GM12878 (cell line): ENCODE measurements around the gene BRICD5. TPM values are rescaled to one million over a fixed set of nuclear protein-coding genes. Genes with fewer than 3 reads are reported as not detected.
A peak's percentile ranks its signal among the peaks of the same experiment; 100 is the strongest.

Source experiments
- ATAC-seq: fragments of 200-7000 bp; cut with Tn5 transposase; 3 replicates; pipeline ENCODE4 v1.9.1; 2020; ENCODE audit warnings: mild to moderate bottlenecking, moderate library complexity
- BruUV-seq: library from RNA; stranded (reverse); fragments of 400-500 nt; replicated peaks from 2 replicates; lab custom pipeline; 2021; lab: Mats Ljungman, UMichigan
- CTCF ChIA-PET: fragments of 300-600 bp; sonication (Branson Sonifier 250); formaldehyde crosslinking; extraction: SDS; loops from one replicate; lab custom pipeline; 2021; ENCODE audit warnings: inconsistent platforms; lab: Yijun Ruan, JAX
- POLR2A ChIA-PET: fragments of 350-600 bp; formaldehyde crosslinking; extraction: SDS; loops from one replicate; lab custom pipeline; 2021; ENCODE audit warnings: inconsistent platforms; lab: Charles Lee
- RAD21 ChIA-PET: fragments of 300-600 bp; sonication (Branson Sonifier 250); formaldehyde crosslinking; loops from one replicate; lab custom pipeline; 2023; ENCODE audit warnings: antibody characterized with exemption; ENCODE audit not compliant: unreplicated experiment; lab: Charles Lee
- SMC1A ChIA-PET: fragments of 300-600 bp; sonication (Branson Sonifier 250); formaldehyde crosslinking; loops from one replicate; lab custom pipeline; 2023; ENCODE audit not compliant: unreplicated experiment, uncharacterized antibody; lab: Charles Lee
- DNase-seq: peaks from one replicate; pipeline ENCODE4 v3.0.0-alpha.2; 2011; ENCODE audit warnings: low read depth, low spot score
- FAIRE-seq: peaks from 3 replicates; lab custom pipeline; 2011; peaks lifted over from hg19 to GRCh38; lab: Jason Lieb, UNC
- H2AFZ ChIP-seq: 2 replicates; pipeline ENCODE4 v1.6.0; 2011; ENCODE audit warnings: low read depth, low read length, control low read depth; ENCODE audit not compliant: control insufficient read depth
- H3K27ac ChIP-seq: 2 replicates; pipeline ENCODE4 v1.5.1; 2011; ENCODE audit warnings: control low read depth; ENCODE audit not compliant: control insufficient read depth, insufficient read depth
- H3K27me3 ChIP-seq, 2 experiments: replicated peaks in 1 of 2; 2 replicates each; pipeline versions ENCODE4 v1.6.0 to v1.6.1; 2011; ENCODE audit warnings: low read length in 1 of 2; ENCODE audit not compliant: control insufficient read depth in 2 of 2, insufficient read depth in 2 of 2
- H3K36me3 ChIP-seq, 2 experiments: 2 replicates each; pipeline ENCODE4 v1.5.1; 2011; ENCODE audit warnings: low read length in 1 of 2; ENCODE audit not compliant: control insufficient read depth in 2 of 2, insufficient read depth in 2 of 2
- H3K4me1 ChIP-seq: 2 replicates; pipeline ENCODE4 v1.6.1; 2011; ENCODE audit warnings: mild to moderate bottlenecking, low read length, moderate library complexity, mixed read lengths; ENCODE audit not compliant: control insufficient read depth, insufficient read depth
- H3K4me2 ChIP-seq: 2 replicates; pipeline ENCODE4 v1.6.0; 2011; ENCODE audit warnings: control low read depth; ENCODE audit not compliant: control insufficient read depth, insufficient read depth
- H3K4me3 ChIP-seq: fragments of 200-600 bp; sonication (generic); 2 replicates; pipeline ENCODE4 v1.5.1; 2016
- H3K79me2 ChIP-seq: 2 replicates; pipeline ENCODE4 v1.6.0; 2011; ENCODE audit warnings: low read length; ENCODE audit not compliant: control insufficient read depth, insufficient read depth
- H3K9ac ChIP-seq: 2 replicates; pipeline ENCODE4 v1.8.0; 2011; ENCODE audit warnings: low read length, control low read depth, mixed read lengths; ENCODE audit not compliant: control insufficient read depth, insufficient read depth
- H3K9me3 ChIP-seq: replicated peaks from 3 replicates; pipeline ENCODE4 v1.5.1; 2011; ENCODE audit warnings: mild to moderate bottlenecking, low read length; ENCODE audit not compliant: control insufficient read depth, insufficient read depth
- H4K20me1 ChIP-seq: 2 replicates; pipeline ENCODE4 v1.6.0; 2011; ENCODE audit not compliant: control insufficient read depth, insufficient read depth
- EGR1 ChIP-seq, 2 experiments: IDR thresholded peaks; 1 replicate in 1 of 2; 2 replicates in 1 of 2; pipeline ENCODE4 v1.6.1; 2011 to 2012; ENCODE audit warnings: low read depth in 2 of 2, low read length in 2 of 2, borderline replicate concordance in 1 of 2, mild to moderate bottlenecking in 1 of 2, moderate library complexity in 1 of 2
- EZH2 ChIP-seq: IDR thresholded peaks from 2 replicates; pipeline ENCODE4 v1.6.1; 2012; ENCODE audit warnings: low read depth, mild to moderate bottlenecking, control low read depth, inconsistent platforms, low read length, borderline replicate concordance; ENCODE audit not compliant: control insufficient read depth
- NR2F1 ChIP-seq: fragments of 450-650 bp; conservative IDR thresholded peaks from 2 replicates; pipeline ENCODE4 v1.6.1; 2017; ENCODE audit warnings: mild to moderate bottlenecking
- RB1 ChIP-seq: fragments of 450-650 bp; formaldehyde crosslinking; IDR thresholded peaks from 2 replicates; pipeline ENCODE4 v1.6.1; 2017; ENCODE audit warnings: mild to moderate bottlenecking, borderline replicate concordance
- SMAD5 ChIP-seq: IDR thresholded peaks from 2 replicates; pipeline ENCODE4 v1.6.1; 2016; ENCODE audit warnings: antibody characterized with exemption, low read depth
- TARDBP ChIP-seq: IDR thresholded peaks from 2 replicates; pipeline ENCODE4 v1.6.1; 2016; ENCODE audit warnings: borderline replicate concordance
- USF2 ChIP-seq: IDR thresholded peaks from 2 replicates; pipeline ENCODE4 v1.6.1; 2011; ENCODE audit warnings: low read depth, low read length, improper control_type of control experiment, borderline replicate concordance
- YY1 ChIP-seq: IDR thresholded peaks from 2 replicates; pipeline ENCODE4 v1.6.1; 2011; ENCODE audit warnings: low read depth, mild to moderate bottlenecking, low read length
- ZNF592 ChIP-seq: fragments of 450-650 bp; IDR thresholded peaks from 2 replicates; pipeline ENCODE4 v1.6.1; 2017; ENCODE audit warnings: mild to moderate bottlenecking, moderate library complexity
- WGBS: methylation state at CpG from one replicate; pipeline ENCODE4 v1.1.6; 2016; ENCODE audit warnings: low lambda C conversion rate; ENCODE audit not compliant: insufficient replicate concordance, insufficient coverage; ENCODE audit errors: missing lambda C conversion rate; 5-methylcytosine and 5-hydroxymethylcytosine counted together
- in situ Hi-C: fragments of 300-500 bp; cut with MboI; formaldehyde crosslinking; loops from 9 replicates; pipeline ENCODE4 v1.14.3; 2018; ENCODE audit warnings: mixed read lengths
- intact Hi-C: fragments of 100-400 bp; cut with micrococcal nuclease; formaldehyde crosslinking; loops from one replicate; pipeline ENCODE4 v1.14.2; 2022; ENCODE audit not compliant: unreplicated experiment
- polyA plus RNA-seq, 11 experiments: library from polyadenylated mRNA; depleted of rRNA in 4 of 11; unstranded in 6 of 11; stranded (reverse) in 5 of 11; fragments of >200 nt; fragmentation: Nextera tagmentation in 4 of 11; fragmentation: Illumina TruSeq in 1 of 11; extraction: Ambion mirVana in 4 of 11; extraction: Trizol in 1 of 11; gene quantifications; 1 replicate in 1 of 11; 2 replicates in 10 of 11; pipeline versions ENCODE4 v1.2.1 to v1.2.3, GENCODE V29; 2011 to 2016; ENCODE audit warnings: inconsistent platforms in 2 of 11, missing spikeins in 2 of 11, low read depth in 1 of 11
- total RNA-seq, 4 experiments: library from RNA; depleted of rRNA in 3 of 4; stranded (reverse); fragments of >200 nt in 3 of 4; fragmentation: Illumina TruSeq in 1 of 4; extraction: Trizol in 1 of 4; gene quantifications; 2 replicates each; pipeline versions ENCODE4 v1.2.1 to v1.2.3, GENCODE V29; 2013 to 2021
- TF ChIP-seq, protein P1 (sequence below): IDR thresholded peaks from 2 replicates; pipeline ENCODE4 v1.6.1; 2012; ENCODE audit warnings: low read length, inconsistent platforms
- TF ChIP-seq, protein P2 (sequence below): fragments of 450-650 bp; conservative IDR thresholded peaks from 2 replicates; pipeline ENCODE4 v1.6.1; 2017; ENCODE audit warnings: mild to moderate bottlenecking, moderate library complexity

The BRICD5 gene
- total and polyA plus RNA-seq, 10 of the 15 experiments (the other 5 are each of a cell fraction or from before 2014, with no cell fraction given), result 0.58 to 11.6 (median 1.5) TPM; not detected in 1

- TF ChIP-seq EZH2, result 0 out of 2 replicates have a peak, but pooled peaks have one; percentile 96
- TF ChIP-seq EGR1 (IDR thresholded peaks at IDR 0.05; ENCODE audit: borderline replicate concordance in 1 of 2, low read depth in 2 of 2, low read length in 2 of 2), result peak in 1 of 2 experiments; percentile 87; a peak in 2 of 3 replicates
- no peak for TF ChIP-seq ZNF592
- peak; percentile 95 for TF ChIP-seq TARDBP
- TF ChIP-seq SMAD5, result no peak
Measured at GRCh38 chr16:2214719-2214968, 4.0 kb upstream of the BRICD5 start, which contains the start of gene PGP (continued).

GRCh38 chr16:2213817-2214718, 3.4 kb upstream of the BRICD5 start:
- DNase-seq (no peak), FAIRE-seq (no peak), ATAC-seq (no peak)
- ChIA-PET CTCF (interaction anchor here (1.0 to 1.5 kb wide), 2 partner anchors 9 to 19 kb away, joined by 3 to 6 read pairs; partner anchors contain the start of gene MLST8), POLR2A (interaction anchor here (0.5 to 1.7 kb wide), 9 partner anchors 8 to 389 kb away, joined by 3 to 11 read pairs (median 5); partner anchors contain the start of genes ECI1, MLST8, NTHL1 and TRAF7), RAD21 (interaction anchor here (0.8 to 1.3 kb wide), 5 partner anchors 8 to 216 kb away, joined by 3 to 7 read pairs (median 4); partner anchors contain the start of genes ECI1 and TRAF7), SMC1A (interaction anchor here (0.7 to 1.0 kb wide), 2 partner anchors 9 to 59 kb away, joined by 3 to 4 read pairs; partner anchors contain the start of genes E4F1 and TRAF7)
- Histone ChIP-seq H3K4me2 (peak overlapping the region; percentile 75; the same call in 1 of the 2 replicates), H3K9me3 (no peaks in the 10 kb centered on the region), H2AFZ (peak overlapping the region; percentile 76), H4K20me1 (no peaks in the 10 kb centered on the region), H3K36me3 (peaks cover 3 to 6% of the 10 kb centered on the region in 2 experiments; a peak in 3 of 4 replicates), H3K79me2 (peaks cover 16% of the 10 kb centered on the region), H3K27ac (peak overlapping the region; percentile 65), H3K4me1 (no peaks in the 10 kb centered on the region), H3K4me3 (peak overlapping the region; percentile 80), H3K9ac (peak overlapping the region; percentile 82), H3K27me3 (no peaks in the 10 kb centered on the region)
- no TSS peak for BruUV-seq
- WGBS, result 2% methylated on average over 79 of the region's 98 CpGs
- intact Hi-C loops, result no loop called here
- in situ Hi-C loops, result no loop called here
- TF ChIP-seq YY1, result no peak
- TF ChIP-seq, protein P1, sequence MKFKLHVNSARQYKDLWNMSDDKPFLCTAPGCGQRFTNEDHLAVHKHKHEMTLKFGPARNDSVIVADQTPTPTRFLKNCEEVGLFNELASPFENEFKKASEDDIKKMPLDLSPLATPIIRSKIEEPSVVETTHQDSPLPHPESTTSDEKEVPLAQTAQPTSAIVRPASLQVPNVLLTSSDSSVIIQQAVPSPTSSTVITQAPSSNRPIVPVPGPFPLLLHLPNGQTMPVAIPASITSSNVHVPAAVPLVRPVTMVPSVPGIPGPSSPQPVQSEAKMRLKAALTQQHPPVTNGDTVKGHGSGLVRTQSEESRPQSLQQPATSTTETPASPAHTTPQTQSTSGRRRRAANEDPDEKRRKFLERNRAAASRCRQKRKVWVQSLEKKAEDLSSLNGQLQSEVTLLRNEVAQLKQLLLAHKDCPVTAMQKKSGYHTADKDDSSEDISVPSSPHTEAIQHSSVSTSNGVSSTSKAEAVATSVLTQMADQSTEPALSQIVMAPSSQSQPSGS, result no peak
- TF ChIP-seq, protein P2, sequence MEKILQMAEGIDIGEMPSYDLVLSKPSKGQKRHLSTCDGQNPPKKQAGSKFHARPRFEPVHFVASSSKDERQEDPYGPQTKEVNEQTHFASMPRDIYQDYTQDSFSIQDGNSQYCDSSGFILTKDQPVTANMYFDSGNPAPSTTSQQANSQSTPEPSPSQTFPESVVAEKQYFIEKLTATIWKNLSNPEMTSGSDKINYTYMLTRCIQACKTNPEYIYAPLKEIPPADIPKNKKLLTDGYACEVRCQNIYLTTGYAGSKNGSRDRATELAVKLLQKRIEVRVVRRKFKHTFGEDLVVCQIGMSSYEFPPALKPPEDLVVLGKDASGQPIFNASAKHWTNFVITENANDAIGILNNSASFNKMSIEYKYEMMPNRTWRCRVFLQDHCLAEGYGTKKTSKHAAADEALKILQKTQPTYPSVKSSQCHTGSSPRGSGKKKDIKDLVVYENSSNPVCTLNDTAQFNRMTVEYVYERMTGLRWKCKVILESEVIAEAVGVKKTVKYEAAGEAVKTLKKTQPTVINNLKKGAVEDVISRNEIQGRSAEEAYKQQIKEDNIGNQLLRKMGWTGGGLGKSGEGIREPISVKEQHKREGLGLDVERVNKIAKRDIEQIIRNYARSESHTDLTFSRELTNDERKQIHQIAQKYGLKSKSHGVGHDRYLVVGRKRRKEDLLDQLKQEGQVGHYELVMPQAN, result peak; percentile 87
- TF ChIP-seq USF2, result no peak
- TF ChIP-seq NR2F1, result peak; percentile 18; the same call in 1 of the 2 replicates
- TF ChIP-seq RB1, result no peak
